GM19324 (cell line): ENCODE data around the gene CRB2.

Source experiments
- ATAC-seq: cut with Tn5 transposase; IDR thresholded peaks from one replicate; pipeline ENCODE4 v1.9.1; 2021; ENCODE audit warnings: mild to moderate bottlenecking, moderate library complexity; ENCODE audit not compliant: unreplicated experiment, low FRiP score

CRB2 gene

GRCh38 chr9:123418052-123418430, 62.0 kb downstream of the CRB2 start:
- ATAC-seq = no peak

GRCh38 chr9:123418506-123418905, 62.5 kb downstream of the CRB2 start:
- no peak for ATAC-seq

GRCh38 chr9:123419091-123419490, 63.1 kb downstream of the CRB2 start:
- no peak for ATAC-seq

DNA sequence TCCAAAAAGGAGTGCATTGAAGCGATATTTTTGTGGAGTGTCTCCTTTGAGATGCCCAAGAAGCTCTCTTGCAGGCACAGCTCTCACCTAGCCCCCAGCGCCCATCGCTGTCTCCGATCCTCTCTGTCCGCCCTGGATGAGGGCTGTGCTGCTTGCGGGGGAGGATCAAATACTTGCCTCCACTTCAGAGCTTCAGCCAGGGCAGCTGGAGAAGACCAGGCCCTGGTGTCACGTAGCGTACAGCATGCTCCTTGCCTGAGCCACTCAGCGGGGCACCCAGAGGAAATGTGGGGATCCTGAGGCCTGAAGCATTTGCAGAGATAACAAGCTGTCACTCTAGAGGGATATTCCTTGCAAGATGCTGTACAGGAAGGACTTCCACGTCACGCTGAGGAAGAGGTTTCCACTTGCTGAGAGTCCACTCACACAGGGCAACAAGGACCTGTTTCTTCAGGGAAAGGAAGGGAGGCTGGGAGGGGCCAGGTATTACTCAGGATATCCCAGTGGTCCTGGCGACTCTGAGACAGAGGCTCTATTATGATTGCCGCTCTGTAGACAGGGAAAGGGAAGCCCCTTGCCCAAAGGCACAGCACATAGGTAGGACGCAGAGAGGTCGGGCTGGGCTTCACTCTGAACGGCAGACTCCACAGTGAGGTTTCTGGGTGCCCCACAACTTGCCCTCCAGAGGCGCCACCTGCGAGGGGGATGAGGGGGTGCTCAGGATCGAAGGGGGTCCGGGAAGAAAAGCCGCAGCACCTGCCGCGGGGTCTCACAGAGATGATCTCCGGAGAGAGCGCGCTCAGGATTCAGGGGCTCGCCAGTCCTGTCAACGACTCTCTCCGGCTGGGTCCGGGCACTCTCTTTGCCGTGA, 64.0 kb downstream of the CRB2 start:
- ATAC-seq = no peak

GRCh38 chr9:123420592-123421111, 64.7 kb downstream of the CRB2 start:
- ATAC-seq = no peak

GRCh38 chr9:123421186-123421585, 65.2 kb downstream of the CRB2 start:
- no peak for ATAC-seq

- no peak for ATAC-seq
Measured at GRCh38 chr9:123421801-123422455, 65.9 kb downstream of the CRB2 start.

DNA sequence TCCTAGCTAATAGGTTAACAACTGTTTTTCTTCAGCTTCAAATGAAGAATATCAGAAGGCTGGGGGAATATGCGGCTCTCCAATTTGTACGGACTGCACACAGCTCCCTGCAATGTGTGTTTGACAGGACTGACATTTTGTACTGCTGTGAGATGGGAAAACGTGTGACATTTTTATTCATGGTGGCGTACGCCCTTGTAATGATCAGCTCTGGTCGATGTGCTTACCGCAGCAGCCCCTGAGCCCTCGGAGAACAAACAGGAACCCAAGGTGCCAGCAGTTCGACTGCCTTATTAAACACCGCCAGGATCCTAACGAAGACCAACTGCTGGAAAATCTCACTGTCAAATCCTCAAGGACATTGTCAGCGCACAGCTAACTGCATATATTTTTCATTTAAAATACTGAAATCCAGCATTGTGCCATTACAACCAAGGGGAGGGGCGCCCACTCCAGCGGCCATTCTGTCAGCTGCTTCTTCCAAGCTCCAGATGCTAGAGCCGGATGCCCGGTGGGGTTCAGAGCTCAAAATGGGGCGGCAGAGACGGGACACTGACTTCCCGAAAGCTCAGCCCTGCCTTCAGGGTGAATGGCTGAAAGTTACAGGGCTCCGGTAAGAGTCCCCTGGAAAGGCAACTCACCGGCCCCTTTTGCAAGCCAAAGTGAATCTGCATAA, 66.8 kb downstream of the CRB2 start:
- ATAC-seq = no peak

DNA sequence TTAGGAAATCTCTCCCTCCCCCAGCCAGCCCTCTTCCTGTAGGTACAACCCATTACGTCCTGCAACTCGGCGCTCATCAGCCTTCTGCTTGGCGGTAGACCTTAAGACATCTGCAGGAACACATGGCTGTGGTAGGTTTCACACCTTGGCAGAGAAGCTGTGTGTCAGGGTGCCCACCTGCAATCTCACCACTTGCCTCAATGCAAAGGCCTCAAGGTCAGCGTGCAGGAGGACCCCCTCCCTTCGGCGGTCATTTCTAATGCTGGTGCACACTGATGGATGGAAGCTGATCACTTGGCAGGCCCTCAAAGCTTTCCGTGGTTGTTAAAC, 67.3 kb downstream of the CRB2 start:
- ATAC-seq = no peak

- ATAC-seq = no peak
Measured at GRCh38 chr9:123424131-123424530, 68.1 kb downstream of the CRB2 start.

GRCh38 chr9:123424552-123425225, 68.7 kb downstream of the CRB2 start:
- ATAC-seq = no peak

DNA sequence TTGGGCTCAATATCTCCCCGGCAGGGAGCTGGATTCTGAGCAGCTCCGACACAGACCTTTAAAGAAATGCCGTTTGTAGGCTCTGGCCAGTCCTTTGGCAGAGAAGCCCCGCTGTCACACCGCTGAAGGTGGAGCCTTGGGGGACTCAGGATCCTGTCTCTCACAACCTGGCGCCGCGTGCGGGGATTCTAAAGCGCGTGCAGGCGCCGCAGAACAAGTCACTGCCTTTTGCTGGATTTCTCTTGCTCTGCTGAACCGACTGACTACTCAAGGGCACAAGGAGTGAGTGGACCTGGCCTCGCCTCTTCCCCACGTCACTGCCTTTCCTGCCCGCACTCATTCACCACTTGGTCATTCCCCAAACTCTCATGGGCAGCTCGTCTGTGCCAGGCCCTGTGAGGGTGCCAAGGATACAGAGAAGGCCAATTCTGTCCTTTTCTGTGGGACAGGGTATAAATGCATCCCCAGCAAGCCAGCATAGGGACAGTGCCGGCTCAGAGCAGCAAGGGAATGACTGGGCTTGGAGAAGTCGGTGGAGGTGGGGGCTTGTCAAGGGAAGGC, 69.3 kb downstream of the CRB2 start:
- no peak for ATAC-seq

GRCh38 chr9:123425836-123426365, 69.9 kb downstream of the CRB2 start:
- no peak for ATAC-seq

DNA sequence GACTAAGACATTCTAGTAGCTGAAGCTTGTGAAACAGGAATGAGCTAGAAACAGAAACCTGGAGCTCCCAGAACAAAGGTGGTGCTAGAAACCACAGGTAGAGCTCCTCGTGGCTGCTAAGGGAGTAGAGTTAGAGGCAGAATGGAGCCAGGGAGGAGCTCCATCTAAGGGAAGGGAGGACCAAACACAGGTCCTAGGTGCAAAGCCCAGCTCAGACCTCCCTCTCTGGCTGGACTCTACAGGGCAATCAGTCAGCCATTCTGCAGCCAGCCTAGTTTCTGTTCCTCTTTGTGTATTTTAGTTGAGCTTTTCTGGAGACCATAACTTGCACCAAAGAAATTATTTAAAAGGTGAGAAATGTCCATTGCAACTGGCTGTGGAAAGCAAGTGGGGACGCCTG, 70.4 kb downstream of the CRB2 start:
- ATAC-seq = peak; percentile 68
